Psoas muscle (tissue), 8 donors: ENCODE results near the gene HOXC10. TPM values are rescaled to one million over a fixed set of nuclear protein-coding genes. Genes with fewer than 3 reads are reported as not detected.
A peak's percentile ranks its signal among the peaks of the same experiment; 100 is the strongest.

ENCODE experiments used
- ATAC-seq, 4 donors: fragments of 200-7000 bp; cut with Tn5 transposase; one replicate each; pipeline ENCODE4 v1.9.1; 2020; ENCODE audit warnings: moderate library complexity in 3 of 4, mild to moderate bottlenecking in 2 of 4
- DNase-seq, 2 donors: peaks; one replicate each; pipeline ENCODE4 v3.0.0-alpha.2; 2020
- H3K27ac ChIP-seq: fragments of 200-600 bp; one replicate; pipeline ENCODE4 v1.8.0; 2022
- H3K27me3 ChIP-seq, 3 donors: fragments of 200-600 bp in 1 of 3; one replicate each; pipeline versions ENCODE4 v1.6.1 to v1.8.0; 2013 to 2022; ENCODE audit warnings: low read length in 2 of 3, mild to moderate bottlenecking in 2 of 3, moderate library complexity in 1 of 3; ENCODE audit not compliant: insufficient read depth in 3 of 3
- H3K36me3 ChIP-seq, 2 donors: fragments of 200-600 bp in 1 of 2; one replicate each; pipeline versions ENCODE4 v1.6.1 to v1.8.0; 2013 to 2022; ENCODE audit warnings: low read depth in 1 of 2, mild to moderate bottlenecking in 1 of 2, moderate library complexity in 1 of 2; ENCODE audit not compliant: insufficient read depth in 1 of 2
- H3K4me1 ChIP-seq: fragments of 200-600 bp; one replicate; pipeline ENCODE4 v1.8.0; 2022
- H3K4me3 ChIP-seq: fragments of 200-600 bp; one replicate; pipeline ENCODE4 v1.8.0; 2022; ENCODE audit warnings: mild to moderate bottlenecking
- H3K9me3 ChIP-seq: fragments of 200-600 bp; one replicate; pipeline ENCODE4 v1.8.0; 2022
- WGBS, 3 donors: extraction: QIAGEN DNeasy Blood & Tissue Kit; methylation state at CpG; one replicate each; pipeline versions ENCODE4 v1.1.6 to v1.1.7; 2013; 5-methylcytosine and 5-hydroxymethylcytosine counted together
- intact Hi-C, 2 donors: fragments of 100-400 bp; cut with DNase I; formaldehyde crosslinking; loops; one replicate each; pipeline versions ENCODE4 v1.11.0 to v1.14.2; 2022
- polyA plus RNA-seq, 3 donors: library from polyadenylated mRNA; stranded (reverse); fragments of 200-250 nt; gene quantifications; one replicate each; pipeline ENCODE4 v1.2.3, GENCODE V29; 2013
- total RNA-seq, 4 donors: library from RNA; stranded (reverse); fragmentation: NEBNext Ultra II Directional in 2 of 4; extraction: Animal tissue kit (Norgen Biotek cat#: 25700) in 2 of 4; gene quantifications; one replicate each; pipeline versions ENCODE4 v1.2.1 to v1.2.4, GENCODE V29; 2021 to 2023
- TF ChIP-seq, protein P1 (sequence below): fragments of 200-600 bp; IDR thresholded peaks from one replicate; pipeline ENCODE4 v1.8.0; 2022; ENCODE audit warnings: antibody characterized with exemption
- donor health status: healthy with polysubstance abuse.
- donor health status: DM: no; HTN: no; CAD: no; lungs with moderate emphysema.
- donor health status: Bipolar disorder and iron deficiency.
- donor health status: healthy.
- donor health status: DM: yes; HTN: yes; CAD: no.
- donor health status: DM: no; HTN: no; CAD: no.
- donor health status: DM: no; HTN: no; CAD: no.
- donor health status: DM: yes; HTN: yes; CAD: no.

Gene HOXC10
- total and polyA plus RNA-seq, 7 donors: 3.0 to 129 (median 62.0) TPM

DNA sequence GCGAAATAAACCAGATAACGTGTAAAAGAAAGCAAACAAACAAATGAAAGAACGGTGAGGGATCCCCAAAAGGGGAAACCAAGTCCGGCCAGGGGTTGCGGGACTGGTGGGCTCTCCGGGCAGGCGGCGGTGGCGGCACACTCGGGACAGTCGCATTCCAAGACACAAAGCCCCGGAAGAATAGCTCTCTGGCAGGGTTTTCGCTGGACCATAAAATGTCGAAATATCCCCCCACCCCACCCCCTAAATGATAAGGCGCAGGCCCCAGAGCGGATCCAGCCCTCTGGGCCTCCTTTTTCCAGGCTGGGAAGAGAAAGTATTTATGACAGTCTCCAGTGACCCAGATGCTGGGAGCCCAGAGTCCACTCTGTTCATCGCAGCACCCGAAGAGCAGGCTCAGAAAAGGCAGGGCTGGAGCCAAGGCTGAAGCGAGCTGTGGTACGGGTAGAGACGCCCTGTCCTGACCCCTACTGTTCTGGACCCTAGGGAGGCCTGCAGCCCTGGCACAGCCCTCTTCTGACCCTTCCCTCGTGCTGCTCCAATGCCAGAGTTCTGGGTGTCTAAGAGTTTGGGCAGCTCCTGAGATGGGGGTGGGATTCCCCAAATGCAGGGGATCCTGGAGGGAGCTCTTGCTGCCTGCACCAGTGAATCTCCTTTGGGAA lies 21.7 kb downstream of the HOXC10 start:
- TF ChIP-seq, protein P1, sequence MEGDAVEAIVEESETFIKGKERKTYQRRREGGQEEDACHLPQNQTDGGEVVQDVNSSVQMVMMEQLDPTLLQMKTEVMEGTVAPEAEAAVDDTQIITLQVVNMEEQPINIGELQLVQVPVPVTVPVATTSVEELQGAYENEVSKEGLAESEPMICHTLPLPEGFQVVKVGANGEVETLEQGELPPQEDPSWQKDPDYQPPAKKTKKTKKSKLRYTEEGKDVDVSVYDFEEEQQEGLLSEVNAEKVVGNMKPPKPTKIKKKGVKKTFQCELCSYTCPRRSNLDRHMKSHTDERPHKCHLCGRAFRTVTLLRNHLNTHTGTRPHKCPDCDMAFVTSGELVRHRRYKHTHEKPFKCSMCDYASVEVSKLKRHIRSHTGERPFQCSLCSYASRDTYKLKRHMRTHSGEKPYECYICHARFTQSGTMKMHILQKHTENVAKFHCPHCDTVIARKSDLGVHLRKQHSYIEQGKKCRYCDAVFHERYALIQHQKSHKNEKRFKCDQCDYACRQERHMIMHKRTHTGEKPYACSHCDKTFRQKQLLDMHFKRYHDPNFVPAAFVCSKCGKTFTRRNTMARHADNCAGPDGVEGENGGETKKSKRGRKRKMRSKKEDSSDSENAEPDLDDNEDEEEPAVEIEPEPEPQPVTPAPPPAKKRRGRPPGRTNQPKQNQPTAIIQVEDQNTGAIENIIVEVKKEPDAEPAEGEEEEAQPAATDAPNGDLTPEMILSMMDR: no peak
- peak overlapping the region; percentile 95 for H3K27ac ChIP-seq
- H3K4me1 ChIP-seq: peaks cover 24% of the 10 kb centered on the region
- no peaks in the 10 kb centered on the region for H3K36me3 ChIP-seq
- intact Hi-C loops: loop anchor here (1.0 to 5.0 kb wide), 4 partner anchors 14 to 194 kb away; no protein-coding TSS in a partner anchor
- peak overlapping the region; percentile 78 for H3K4me3 ChIP-seq
- peak in 3 of 4 donors; percentile 12 to 38 (median 30) for ATAC-seq
- peak in 1 of 2 donors; percentile 60 for DNase-seq
- H3K27me3 ChIP-seq: no peaks in the 10 kb centered on the region
- no peaks in the 10 kb centered on the region for H3K9me3 ChIP-seq
- WGBS, 3 donors: 15 to 42% (median 23%) methylated on average over 22 of the region's 22 CpGs

DNA sequence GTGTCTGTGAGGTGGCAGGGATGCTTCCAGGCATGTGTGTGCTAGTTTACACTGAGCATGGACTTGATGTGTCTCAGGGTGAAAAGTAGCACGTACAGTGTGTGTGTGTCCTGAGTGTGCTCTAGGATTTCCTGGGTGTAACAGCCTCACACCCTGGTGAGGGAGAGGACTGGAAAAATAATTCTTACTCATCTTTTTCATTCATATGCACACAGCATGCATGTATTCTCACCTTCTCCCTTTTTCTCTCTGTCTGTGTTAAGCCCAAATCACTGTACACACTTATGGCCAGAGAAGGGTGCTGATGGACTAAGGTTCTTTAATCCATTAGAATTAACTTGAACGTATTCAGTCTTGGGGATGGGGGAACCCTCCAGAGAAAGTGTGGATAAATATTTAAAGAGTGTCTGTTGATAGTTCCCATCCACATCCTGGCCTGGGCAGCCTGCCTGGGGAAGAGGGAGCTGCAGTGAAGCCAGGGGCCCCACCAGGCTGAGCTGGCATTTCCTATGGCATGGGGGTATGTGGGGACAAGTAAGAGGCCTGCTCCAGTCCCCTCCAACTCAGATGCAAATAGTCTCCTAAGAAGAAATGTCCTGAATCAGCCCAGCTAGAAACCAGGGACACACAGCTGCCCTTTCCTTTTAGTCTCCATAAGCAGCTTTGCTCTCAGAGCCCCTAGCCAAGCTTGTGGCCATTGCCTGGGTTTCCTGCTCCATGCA lies 22.8 kb downstream of the HOXC10 start:
- H3K27me3 ChIP-seq: no peaks in the 10 kb centered on the region
- H3K9me3 ChIP-seq: no peaks in the 10 kb centered on the region
- ATAC-seq: no peak
- peak in 1 of 2 donors; percentile 39 for DNase-seq
- H3K4me1 ChIP-seq: peaks cover 21% of the 10 kb centered on the region
- H3K4me3 ChIP-seq: no peak overlapping the region
- TF ChIP-seq, protein P1: no peak
- intact Hi-C loops: loop anchor here (2.0 to 5.0 kb wide), 3 partner anchors 13 to 193 kb away; no protein-coding TSS in a partner anchor
- H3K27ac ChIP-seq: peak overlapping the region; percentile 95
- no peaks in the 10 kb centered on the region for H3K36me3 ChIP-seq
- 43 to 71% (median 53%) methylated on average over 2 of the region's 2 CpGs for WGBS, 3 donors

DNA sequence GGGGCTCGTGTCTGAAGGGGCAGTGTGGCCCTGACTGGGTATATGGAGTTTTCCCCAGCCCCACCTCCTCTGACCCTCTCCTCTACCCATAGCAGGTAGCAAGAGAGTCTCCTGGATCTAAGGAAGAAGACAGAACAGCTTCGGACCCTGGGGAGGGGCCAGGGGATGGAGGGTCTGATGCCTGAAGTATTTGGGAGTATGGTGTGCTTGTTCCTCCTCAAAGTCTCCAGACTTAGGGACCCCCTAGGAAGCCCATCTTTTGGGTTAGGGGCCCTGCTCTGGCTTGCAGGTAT lies 23.3 kb downstream of the HOXC10 start:
- Histone ChIP-seq H3K4me1 (peaks cover 17% of the 10 kb centered on the region), H3K27ac (peak overlapping the region; percentile 95), H3K9me3 (no peaks in the 10 kb centered on the region), H3K4me3 (peak overlapping the region; percentile 74), H3K27me3 (no peaks in the 10 kb centered on the region), H3K36me3 (no peaks in the 10 kb centered on the region)
- TF ChIP-seq, protein P1: no peak
- 58 to 71% (median 64%) methylated on average over 2 of the region's 2 CpGs for WGBS, 3 donors
- intact Hi-C loops: loop anchor here in 1 of 2 donors (5.0 kb wide), 1 partner anchor 189 kb away; no protein-coding TSS in a partner anchor
- peak in 1 of 2 donors; percentile 12 for DNase-seq
- ATAC-seq: no peak

DNA sequence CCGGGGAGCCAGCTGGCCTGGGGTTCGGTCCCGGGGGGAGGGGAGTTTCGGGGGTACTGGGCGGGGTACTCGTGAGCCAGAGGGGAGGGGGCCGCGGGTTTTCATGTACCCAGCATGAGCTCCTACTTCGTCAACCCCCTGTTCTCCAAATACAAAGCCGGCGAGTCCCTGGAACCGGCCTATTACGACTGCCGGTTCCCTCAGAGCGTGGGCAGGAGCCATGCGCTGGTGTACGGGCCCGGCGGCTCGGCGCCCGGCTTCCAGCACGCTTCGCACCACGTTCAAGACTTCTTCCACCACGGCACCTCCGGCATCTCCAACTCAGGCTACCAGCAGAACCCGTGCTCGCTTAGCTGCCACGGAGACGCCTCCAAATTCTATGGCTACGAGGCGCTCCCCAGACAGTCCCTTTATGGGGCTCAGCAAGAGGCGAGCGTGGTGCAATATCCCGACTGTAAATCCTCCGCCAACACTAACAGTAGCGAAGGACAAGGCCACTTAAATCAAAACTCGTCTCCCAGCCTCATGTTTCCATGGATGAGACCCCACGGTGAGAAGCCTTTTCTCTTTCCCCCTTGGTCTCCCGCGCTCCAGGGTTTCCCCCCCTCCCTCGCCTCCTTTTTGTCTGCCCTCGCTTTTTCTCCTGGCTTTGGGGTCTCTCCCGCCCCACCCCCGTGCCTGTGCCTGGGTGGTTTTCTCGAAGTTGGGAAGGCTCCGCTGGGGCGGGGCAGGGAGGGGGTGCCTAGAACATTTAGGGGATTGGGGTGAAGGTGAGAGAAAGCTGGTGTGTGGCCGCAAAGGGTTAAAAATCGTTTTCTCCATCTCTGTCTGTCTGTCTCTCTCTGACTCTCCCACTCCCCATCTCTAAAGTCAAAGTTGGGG lies 24.5 kb downstream of the HOXC10 start:
- Histone ChIP-seq H3K4me3 (peak overlapping the region; percentile 74), H3K9me3 (no peaks in the 10 kb centered on the region), H3K27me3 (no peaks in the 10 kb centered on the region), H3K36me3 (no peaks in the 10 kb centered on the region), H3K4me1 (peaks cover 15% of the 10 kb centered on the region), H3K27ac (peak overlapping the region; percentile 99)
- TF ChIP-seq, protein P1: no peak
- intact Hi-C loops: loop anchor here in 1 of 2 donors (5.0 kb wide), 1 partner anchor 188 kb away; no protein-coding TSS in a partner anchor
- DNase-seq (peak in 1 of 2 donors; percentile 62), ATAC-seq (peak; percentile 22 to 43 (median 33))
- 19 to 25% (median 19%) methylated on average over 48 to 51 of the region's 51 CpGs for WGBS, 3 donors
